Measurements from ENCODE around the gene NDUFB3.
A peak's percentile ranks its signal among the peaks of the same experiment; 100 is the strongest.
"Not testable (repeated sequence)": the region's sequence is repeated elsewhere in the genome, so short reads cannot be mapped to it uniquely, and the experiment has no call there.

Gene NDUFB3

DNA sequence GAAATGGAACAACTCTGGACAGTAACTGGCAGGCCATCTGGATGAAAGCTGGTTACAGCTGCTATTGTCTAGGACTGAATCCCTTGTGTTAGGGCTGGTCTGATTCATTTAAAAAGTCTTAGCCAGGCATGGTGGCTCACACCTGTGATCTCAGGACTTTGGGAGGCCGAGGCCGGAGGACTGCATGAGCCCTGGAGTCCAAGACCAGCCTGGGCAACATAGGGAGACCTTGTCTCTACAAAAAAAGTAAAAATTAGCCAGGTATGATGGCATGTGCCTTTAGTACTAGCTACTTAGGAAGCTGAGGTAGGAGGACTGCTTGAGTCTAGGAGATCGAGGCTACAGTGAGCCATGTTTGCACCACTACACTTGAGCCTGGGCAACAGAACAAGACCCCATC, 28.7 kb downstream of the NDUFB3 start:
- no peak for DNase-seq

DNA sequence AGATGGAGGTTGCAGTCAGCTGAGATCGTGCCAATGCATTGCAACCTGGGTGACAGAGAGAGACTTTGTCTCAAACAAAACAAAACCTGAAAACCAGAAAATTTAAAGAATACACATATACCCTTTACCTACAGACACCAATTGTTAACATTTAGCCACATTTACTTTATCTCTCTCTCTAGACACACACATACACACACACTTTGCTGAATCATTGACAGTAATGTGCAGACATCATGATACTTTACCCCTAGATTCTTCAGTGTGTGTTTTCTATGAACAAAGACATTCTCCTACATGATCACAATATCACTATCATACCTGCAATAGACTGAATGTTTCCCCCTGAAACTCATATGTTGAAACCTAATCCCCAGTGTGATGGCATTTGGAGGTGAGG, 34.0 kb downstream of the NDUFB3 start:
- DNase-seq = no peak

DNA sequence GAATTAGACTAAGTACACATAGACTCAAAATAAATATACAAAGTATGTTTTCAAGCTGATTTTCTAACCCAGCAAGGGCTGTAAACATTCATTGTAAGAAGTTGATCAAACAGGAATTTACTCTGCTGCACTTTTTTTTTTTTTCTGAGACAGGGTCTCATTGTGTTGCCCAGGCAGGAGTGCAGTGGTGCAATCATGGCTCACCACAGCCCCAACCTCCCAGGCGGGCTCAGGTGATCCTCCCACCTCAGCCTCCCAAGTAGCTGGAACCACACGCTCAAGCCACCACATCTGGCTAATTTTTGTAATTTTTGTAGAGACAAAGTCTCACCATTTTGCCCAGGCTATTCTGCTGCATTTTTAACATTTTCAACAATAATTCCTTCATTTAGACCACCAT, 35.8 kb downstream of the NDUFB3 start:
- no peak for DNase-seq

GRCh38 chr2:201108341-201108740, 36.5 kb downstream of the NDUFB3 start:
- no peak for DNase-seq

DNA sequence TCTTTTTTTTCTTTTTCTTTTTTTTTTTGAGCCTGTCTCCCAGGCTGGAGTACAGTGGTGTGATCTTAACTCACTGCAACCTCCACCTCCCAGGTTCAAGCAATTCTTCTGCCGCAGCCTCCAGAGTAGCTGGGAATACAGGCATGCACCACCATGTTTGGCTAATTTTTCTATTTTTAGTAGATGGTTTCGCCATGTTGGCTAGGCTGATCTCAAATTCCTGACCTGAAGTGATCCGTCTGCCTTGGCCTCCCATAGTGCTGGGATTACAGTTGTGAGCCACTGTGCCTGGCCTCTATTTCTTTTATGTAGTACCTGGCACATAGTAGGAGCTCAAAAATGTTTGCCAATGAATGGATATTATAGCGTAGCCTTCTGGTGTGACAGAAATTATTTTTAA, 37.4 kb downstream of the NDUFB3 start:
- DNase-seq = no peak

DNA sequence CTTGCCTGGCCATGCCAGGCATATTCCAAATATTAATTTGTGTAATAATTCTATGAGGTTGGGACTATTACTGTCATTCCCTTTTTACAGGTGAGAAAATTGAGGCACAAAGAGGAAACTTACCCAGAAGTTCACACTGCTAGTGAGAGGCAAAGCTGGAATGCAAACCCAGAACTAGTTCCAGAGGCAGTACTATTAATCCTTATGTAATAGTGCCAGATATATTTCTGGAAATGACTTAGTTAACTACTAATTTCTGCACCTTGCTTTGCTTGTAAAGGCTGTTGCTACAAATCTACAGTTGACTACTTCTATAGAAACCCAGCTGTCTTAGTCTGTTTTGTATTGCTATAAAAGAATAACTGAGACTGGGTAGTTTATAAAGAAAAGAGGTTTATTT, 38.8 kb downstream of the NDUFB3 start:
- DNase-seq = no peak

DNA sequence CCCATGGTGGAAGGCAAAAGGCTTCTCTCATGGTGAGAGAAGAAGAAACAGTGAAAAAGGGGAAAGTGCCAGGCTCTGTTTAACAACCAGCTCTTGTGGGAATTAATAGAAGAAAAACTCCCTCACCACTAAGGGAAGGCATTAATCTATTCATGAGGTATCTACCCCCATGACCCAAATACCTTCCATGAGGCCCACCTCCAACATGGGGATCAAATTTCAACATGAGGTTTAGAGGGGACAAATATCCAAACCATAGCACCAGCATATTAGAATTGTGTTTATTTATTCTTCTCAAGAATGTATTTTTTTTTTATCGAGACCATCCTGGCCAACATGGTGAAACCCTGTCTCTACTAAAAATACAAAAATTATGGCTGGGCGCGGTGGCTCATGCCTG, 39.3 kb downstream of the NDUFB3 start:
- DNase-seq = no peak

GRCh38 chr2:201114350-201114749, 42.5 kb downstream of the NDUFB3 start:
- no peak for DNase-seq

GRCh38 chr2:201114846-201115245, 43.0 kb downstream of the NDUFB3 start:
- DNase-seq = no peak

DNA sequence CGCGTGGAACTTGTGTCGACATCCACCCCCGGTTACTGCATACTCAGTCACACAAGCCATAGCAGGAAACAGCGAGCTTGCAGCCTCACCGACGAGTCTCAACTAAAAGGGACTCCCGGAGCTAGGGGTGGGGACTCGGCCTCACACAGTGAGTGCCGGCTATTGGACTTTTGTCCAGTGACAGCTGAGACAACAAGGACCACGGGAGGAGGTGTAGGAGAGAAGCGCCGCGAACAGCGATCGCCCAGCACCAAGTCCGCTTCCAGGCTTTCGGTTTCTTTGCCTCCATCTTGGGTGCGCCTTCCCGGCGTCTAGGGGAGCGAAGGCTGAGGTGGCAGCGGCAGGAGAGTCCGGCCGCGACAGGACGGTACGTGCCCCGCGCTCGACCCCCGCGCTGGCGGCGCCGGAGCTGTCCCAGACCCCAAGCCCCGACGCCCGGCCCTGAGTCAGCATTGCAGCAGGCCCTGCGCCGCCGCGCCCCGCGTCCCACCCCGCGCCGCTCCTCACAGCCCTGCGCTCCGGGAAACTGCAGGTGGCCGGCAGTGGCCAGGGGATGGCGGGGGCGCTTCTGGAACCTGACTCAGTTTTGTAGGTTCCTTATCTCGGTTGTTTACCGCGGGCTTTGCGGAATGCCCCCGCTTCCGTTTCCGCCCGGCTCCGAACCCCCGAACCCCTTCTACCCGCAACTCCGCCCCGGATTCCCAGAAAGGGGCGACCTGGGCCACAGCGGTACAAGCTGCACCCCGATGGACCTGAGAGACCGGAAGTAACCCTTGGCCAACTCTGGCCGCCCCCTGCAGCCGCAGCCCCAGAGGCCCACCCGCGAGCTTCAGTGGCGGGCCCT, 44.5 kb downstream of the NDUFB3 start, which contains the start of gene CFLAR:
CFLAR (plus strand) TSS at position 50 of the 844 bp plus-strand sequence. CDS start 13,702 bp downstream, outside the sequence.
- peak; percentile 66 for DNase-seq

DNA sequence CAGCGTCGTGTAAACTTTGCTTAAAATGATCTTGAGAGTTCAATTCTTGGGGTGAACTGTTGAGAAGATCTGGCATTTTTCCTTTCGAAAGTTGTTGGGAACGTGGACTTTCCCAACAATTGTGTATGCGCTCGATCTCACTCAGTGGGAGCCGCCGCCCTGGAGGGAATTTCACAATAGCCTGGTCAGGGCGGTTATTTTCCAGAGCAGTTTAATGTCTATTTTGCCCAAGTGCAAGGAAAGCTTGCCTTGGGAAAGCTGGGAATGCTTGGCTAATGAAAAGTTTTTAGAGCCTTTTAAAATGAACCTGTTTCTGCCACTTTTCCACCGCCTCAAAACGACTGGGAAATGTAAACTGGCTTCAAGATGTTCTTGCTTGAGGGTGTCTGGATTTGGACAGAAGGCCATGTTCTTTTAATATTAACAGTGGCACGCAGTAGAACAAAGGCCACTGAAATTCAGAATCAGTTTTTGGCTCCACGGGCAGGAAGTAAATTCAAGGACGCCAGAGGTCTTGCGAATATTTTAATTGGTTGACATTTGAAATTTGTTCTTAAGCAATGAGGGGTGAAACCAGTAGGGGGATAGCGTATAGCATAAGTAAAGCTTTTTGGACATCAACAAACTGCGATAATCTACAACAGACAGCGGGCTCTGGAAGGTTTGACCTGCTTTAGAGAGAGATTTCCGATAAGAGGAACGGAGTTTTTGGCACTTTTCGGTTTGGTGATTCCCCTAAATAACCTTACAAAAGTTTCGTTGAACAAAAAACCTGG, 45.3 kb downstream of the NDUFB3 start:
- DNase-seq = peak; percentile 81

DNA sequence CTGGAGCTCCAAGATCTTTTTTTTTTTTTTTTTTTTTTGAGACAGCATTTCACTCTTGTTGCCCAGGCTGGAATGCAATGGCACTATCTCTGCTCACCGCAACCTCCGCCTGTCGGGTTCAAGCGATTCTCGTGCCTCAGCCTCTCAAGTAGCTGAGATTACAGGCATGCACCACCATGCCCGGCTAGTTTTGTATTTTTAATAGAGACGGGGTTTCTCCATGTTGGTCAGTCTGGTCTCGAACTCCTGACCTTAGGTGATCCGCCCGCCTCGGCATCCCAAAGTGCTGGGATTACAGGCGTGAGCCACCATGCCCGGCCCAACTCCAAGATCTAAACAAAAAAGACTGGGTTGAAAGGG, 45.9 kb downstream of the NDUFB3 start:
- not testable (repeated sequence) for DNase-seq

- peak; percentile 95 for DNase-seq
Measured at GRCh38 chr2:201118121-201118960, 46.5 kb downstream of the NDUFB3 start.

GRCh38 chr2:201118961-201119854, 47.4 kb downstream of the NDUFB3 start:
- DNase-seq = peak; percentile 70

- DNase-seq = no peak
Measured at GRCh38 chr2:201122276-201122675, 50.5 kb downstream of the NDUFB3 start.

DNA sequence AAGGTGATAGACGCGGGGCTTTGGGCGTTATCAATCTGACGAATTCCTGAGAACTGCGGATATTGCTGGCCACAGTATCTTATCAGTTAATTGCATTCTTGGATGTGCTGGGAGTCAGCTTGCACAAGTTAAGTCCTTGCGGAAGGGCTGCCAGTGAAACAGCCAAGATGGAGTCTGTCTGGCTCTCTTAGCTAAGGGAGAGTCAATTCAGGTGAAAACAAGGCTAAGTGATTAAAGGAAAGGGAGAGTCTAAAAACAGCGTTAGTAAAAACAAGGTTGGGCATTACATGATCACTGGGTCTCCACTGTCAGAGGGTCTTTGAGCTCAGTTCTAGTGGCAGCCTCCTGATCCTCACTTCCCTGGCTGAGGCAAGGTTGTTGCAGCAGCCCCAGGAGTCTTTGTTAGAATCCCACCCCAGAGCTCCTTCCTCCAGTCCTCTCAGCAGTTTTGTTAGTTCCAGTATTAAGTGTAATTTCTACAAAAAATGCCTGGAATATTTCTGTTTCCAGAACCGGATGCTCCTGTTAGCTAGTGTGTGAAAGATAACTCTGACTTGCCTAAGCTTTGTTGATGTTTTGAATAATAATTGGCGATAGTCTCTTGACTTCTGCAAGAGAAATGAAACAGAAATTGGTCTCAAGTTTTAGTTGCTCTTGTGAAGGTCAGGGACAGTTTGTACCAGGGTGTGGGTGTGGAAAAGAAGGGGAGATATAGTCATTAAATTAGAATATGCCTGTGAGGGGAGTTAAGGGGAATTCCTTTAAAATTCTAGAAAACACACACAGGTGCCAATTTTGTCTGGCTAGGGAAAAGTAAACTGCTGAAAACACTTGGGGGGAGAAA, 54.7 kb downstream of the NDUFB3 start:
- DNase-seq = peak; percentile 25

- peak; percentile 46 for DNase-seq
Measured at GRCh38 chr2:201127152-201127511, 55.3 kb downstream of the NDUFB3 start.

DNA sequence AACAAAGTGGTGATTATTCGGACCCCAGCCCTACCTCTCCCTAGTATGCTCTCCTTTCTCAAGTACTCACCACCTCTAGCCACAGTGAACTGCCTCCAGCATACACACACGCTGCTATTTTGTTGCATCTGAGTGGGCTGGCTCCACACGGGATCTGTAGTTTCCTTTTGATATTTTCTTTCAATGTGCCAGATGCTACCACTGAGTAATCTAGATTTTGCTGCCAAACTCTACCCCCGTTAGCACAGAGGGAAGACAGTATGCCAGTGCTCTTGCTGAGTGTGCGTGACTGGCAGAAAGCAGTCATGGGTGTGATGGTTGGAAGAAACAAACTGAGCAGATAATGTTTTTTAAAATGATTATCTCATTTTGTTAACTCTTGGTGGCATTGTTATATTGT, 55.8 kb downstream of the NDUFB3 start:
- DNase-seq = peak; percentile 69

- no peak for DNase-seq
Measured at GRCh38 chr2:201128033-201128432, 56.2 kb downstream of the NDUFB3 start.

DNA sequence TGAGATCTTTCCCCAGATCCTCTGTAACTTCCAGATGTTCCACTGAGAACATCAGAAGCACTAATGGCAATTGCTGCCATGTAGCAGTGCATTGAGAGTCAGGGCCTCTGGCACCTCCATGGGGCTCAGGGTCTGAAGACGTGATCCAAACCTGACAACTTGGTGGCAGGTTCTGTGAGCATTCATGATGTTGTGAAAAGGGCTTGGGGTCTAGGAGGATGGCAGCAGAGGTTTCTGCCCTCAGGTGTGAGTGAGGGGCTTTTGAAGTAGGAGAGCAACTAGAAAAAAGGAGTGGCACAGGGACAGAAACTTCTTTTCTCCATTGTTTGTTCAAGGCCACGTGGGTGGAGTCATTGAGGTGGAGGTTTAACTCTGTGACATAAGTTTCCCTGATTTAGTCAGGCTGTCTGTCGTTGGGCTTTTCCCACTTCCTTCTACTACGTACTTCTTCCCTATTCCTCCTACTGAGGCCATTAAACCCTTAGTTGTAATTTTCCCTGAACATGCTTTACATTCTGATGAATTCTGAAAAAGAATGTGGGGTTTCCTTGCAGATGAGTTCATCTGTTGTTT, 57.2 kb downstream of the NDUFB3 start:
- DNase-seq = peak; percentile 34
